WTC11 (cell line): ENCODE measurements around the gene SPRR3. TPM values are rescaled to one million over a fixed set of nuclear protein-coding genes. Genes with fewer than 3 reads are reported as not detected.

ENCODE experiments used
- ATAC-seq: fragments of 200-7000 bp; cut with Tn5 transposase; 2 replicates; pipeline ENCODE4 v1.10.0; 2021; ENCODE audit warnings: mild to moderate bottlenecking, moderate library complexity
- CTCF ChIA-PET: fragments of 300-600 bp; sonication (Branson Sonifier 250); formaldehyde crosslinking; loops from one replicate; lab custom pipeline; 2021; ENCODE audit warnings: antibody characterized with exemption; lab: Charles Lee
- POLR2A ChIA-PET: fragments of 350-600 bp; sonication (Branson Sonifier 250); formaldehyde crosslinking; loops from one replicate; lab custom pipeline; 2021; ENCODE audit warnings: antibody characterized with exemption; lab: Charles Lee
- DNase-seq: peaks from one replicate; pipeline ENCODE4 v3.0.0; 2021; ENCODE audit warnings: low spot score
- H3K27ac Mint-ChIP-seq: 2 replicates; pipeline ENCODE4 v1.8.0; 2021; ENCODE audit warnings: mixed read lengths
- H3K27me3 Mint-ChIP-seq: 2 replicates; pipeline ENCODE4 v1.8.0; 2021; ENCODE audit warnings: low read depth, mild to moderate bottlenecking, moderate library complexity, mixed read lengths
- H3K36me3 Mint-ChIP-seq: 2 replicates; pipeline ENCODE4 v1.8.0; 2021; ENCODE audit warnings: mixed read lengths
- H3K4me1 Mint-ChIP-seq: 2 replicates; pipeline ENCODE4 v1.8.0; 2022; ENCODE audit warnings: mixed read lengths
- H3K4me3 Mint-ChIP-seq: 2 replicates; pipeline ENCODE4 v1.8.0; 2021; ENCODE audit warnings: mild to moderate bottlenecking, moderate library complexity, mixed read lengths
- H3K9me3 Mint-ChIP-seq: 2 replicates; pipeline ENCODE4 v1.8.0; 2021; ENCODE audit warnings: mixed read lengths
- ATF1 ChIP-seq: sonication (generic); formaldehyde crosslinking; IDR thresholded peaks from 2 replicates; pipeline ENCODE4 v1.8.1; 2023; ENCODE audit warnings: mild to moderate bottlenecking, moderate library complexity, missing genetic modification reagents
- CREM ChIP-seq: sonication (generic); formaldehyde crosslinking; IDR thresholded peaks from 2 replicates; pipeline ENCODE4 v1.8.1; 2022; ENCODE audit warnings: mild to moderate bottlenecking, missing genetic modification reagents, moderate library complexity
- ELF4 ChIP-seq: sonication (generic); formaldehyde crosslinking; IDR thresholded peaks from 2 replicates; pipeline ENCODE4 v1.8.1; 2022; ENCODE audit warnings: low read depth, mild to moderate bottlenecking, moderate library complexity, missing genetic modification reagents
- EMX1 ChIP-seq: fragments of 250-450 bp; sonication (Bioruptor Pico); IDR thresholded peaks from 2 replicates; pipeline ENCODE4 v1.8.0; 2021; ENCODE audit warnings: mild to moderate bottlenecking
- ETV6 ChIP-seq: sonication (generic); formaldehyde crosslinking; IDR thresholded peaks from 2 replicates; pipeline ENCODE4 v1.8.1; 2022; ENCODE audit warnings: mild to moderate bottlenecking, missing genetic modification reagents
- FOXK1 ChIP-seq: sonication (generic); formaldehyde crosslinking; IDR thresholded peaks from 2 replicates; pipeline ENCODE4 v1.8.0; 2022; ENCODE audit warnings: mild to moderate bottlenecking, moderate library complexity, missing genetic modification reagents
- GABPB1 ChIP-seq: sonication (generic); formaldehyde crosslinking; IDR thresholded peaks from 2 replicates; pipeline ENCODE4 v1.8.1; 2023; ENCODE audit warnings: mild to moderate bottlenecking, missing genetic modification reagents
- GRHL2 ChIP-seq: fragments of 250-450 bp; sonication (Bioruptor Pico); IDR thresholded peaks from 2 replicates; pipeline ENCODE4 v1.8.0; 2022; ENCODE audit warnings: mild to moderate bottlenecking, moderate library complexity; ENCODE audit not compliant: insufficient replicate concordance, severe bottlenecking
- IRF2 ChIP-seq: sonication (generic); formaldehyde crosslinking; IDR thresholded peaks from 2 replicates; pipeline ENCODE4 v1.8.0; 2022; ENCODE audit warnings: low read depth, missing genetic modification reagents, borderline replicate concordance
- MYBL2 ChIP-seq: sonication (generic); formaldehyde crosslinking; IDR thresholded peaks from 2 replicates; pipeline ENCODE4 v1.8.1; 2023; ENCODE audit warnings: mild to moderate bottlenecking, moderate library complexity, missing genetic modification reagents
- RORB ChIP-seq: fragments of 250-450 bp; sonication (Bioruptor Pico); IDR thresholded peaks from 2 replicates; pipeline ENCODE4 v1.9.0; 2021; ENCODE audit warnings: mild to moderate bottlenecking
- SMAD4 ChIP-seq: sonication (generic); formaldehyde crosslinking; IDR thresholded peaks from 2 replicates; pipeline ENCODE4 v1.8.0; 2022; ENCODE audit warnings: mild to moderate bottlenecking, missing genetic modification reagents
- ZNF219 ChIP-seq: sonication (generic); formaldehyde crosslinking; IDR thresholded peaks from 2 replicates; pipeline ENCODE4 v1.8.0; 2023; ENCODE audit warnings: missing genetic modification reagents, mild to moderate bottlenecking, borderline replicate concordance
- total RNA-seq: library from RNA; stranded (reverse); gene quantifications from 3 replicates; pipeline ENCODE4 v1.2.3, GENCODE V29; 2021
- TF ChIP-seq, protein P1 (sequence below): sonication (generic); formaldehyde crosslinking; IDR thresholded peaks from 2 replicates; pipeline ENCODE4 v1.8.1; 2023; ENCODE audit warnings: mild to moderate bottlenecking, missing genetic modification reagents, borderline replicate concordance
- TF ChIP-seq, protein P2 (sequence below): fragments of 250-450 bp; sonication (Bioruptor Pico); IDR thresholded peaks from 2 replicates; pipeline ENCODE4 v1.8.0; 2021; ENCODE audit warnings: mild to moderate bottlenecking
- TF ChIP-seq, protein P3 (sequence below): fragments of 250-450 bp; sonication (Bioruptor Pico); conservative IDR thresholded peaks from 2 replicates; pipeline ENCODE4 v1.9.0; 2021; ENCODE audit warnings: mild to moderate bottlenecking
- TF ChIP-seq, protein P4 (sequence below): sonication (generic); formaldehyde crosslinking; IDR thresholded peaks from 2 replicates; pipeline ENCODE4 v1.8.1; 2022; ENCODE audit warnings: mild to moderate bottlenecking, moderate library complexity, missing genetic modification reagents
- TF ChIP-seq, protein P5 (sequence below): sonication (generic); formaldehyde crosslinking; IDR thresholded peaks from 2 replicates; pipeline ENCODE4 v1.8.1; 2023; ENCODE audit warnings: mild to moderate bottlenecking, missing genetic modification reagents
- TF ChIP-seq, protein P6 (sequence below): sonication (generic); formaldehyde crosslinking; IDR thresholded peaks from 2 replicates; pipeline ENCODE4 v1.8.0; 2022; ENCODE audit warnings: mild to moderate bottlenecking, missing genetic modification reagents

SPRR3 gene
- total RNA-seq, 1 experiment from 2014 or later: not detected

DNA sequence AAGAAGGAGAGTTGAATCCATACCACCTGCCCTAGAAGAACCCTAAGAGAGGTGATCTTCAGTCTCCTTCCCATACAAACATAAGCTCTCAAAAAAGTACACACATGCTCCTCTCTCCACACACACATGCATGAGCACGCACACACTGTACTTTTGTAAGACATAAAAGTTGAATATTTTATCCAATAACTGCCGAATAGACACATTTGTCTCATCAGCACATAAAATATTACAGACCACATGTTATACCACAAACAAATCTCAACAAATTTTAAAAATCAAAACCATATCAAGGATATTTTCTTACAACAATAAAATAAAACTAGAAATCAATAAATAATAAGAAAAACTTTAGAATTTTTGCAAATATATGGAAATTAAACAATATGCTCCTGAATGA, 15.0 kb upstream of the SPRR3 start (continued):
- TF ChIP-seq IRF2 (no peak), EMX1 (CRISPR knock-in tag) (no peak)
- TF ChIP-seq, protein P1, sequence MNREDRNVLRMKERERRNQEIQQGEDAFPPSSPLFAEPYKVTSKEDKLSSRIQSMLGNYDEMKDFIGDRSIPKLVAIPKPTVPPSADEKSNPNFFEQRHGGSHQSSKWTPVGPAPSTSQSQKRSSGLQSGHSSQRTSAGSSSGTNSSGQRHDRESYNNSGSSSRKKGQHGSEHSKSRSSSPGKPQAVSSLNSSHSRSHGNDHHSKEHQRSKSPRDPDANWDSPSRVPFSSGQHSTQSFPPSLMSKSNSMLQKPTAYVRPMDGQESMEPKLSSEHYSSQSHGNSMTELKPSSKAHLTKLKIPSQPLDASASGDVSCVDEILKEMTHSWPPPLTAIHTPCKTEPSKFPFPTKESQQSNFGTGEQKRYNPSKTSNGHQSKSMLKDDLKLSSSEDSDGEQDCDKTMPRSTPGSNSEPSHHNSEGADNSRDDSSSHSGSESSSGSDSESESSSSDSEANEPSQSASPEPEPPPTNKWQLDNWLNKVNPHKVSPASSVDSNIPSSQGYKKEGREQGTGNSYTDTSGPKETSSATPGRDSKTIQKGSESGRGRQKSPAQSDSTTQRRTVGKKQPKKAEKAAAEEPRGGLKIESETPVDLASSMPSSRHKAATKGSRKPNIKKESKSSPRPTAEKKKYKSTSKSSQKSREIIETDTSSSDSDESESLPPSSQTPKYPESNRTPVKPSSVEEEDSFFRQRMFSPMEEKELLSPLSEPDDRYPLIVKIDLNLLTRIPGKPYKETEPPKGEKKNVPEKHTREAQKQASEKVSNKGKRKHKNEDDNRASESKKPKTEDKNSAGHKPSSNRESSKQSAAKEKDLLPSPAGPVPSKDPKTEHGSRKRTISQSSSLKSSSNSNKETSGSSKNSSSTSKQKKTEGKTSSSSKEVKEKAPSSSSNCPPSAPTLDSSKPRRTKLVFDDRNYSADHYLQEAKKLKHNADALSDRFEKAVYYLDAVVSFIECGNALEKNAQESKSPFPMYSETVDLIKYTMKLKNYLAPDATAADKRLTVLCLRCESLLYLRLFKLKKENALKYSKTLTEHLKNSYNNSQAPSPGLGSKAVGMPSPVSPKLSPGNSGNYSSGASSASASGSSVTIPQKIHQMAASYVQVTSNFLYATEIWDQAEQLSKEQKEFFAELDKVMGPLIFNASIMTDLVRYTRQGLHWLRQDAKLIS: no peak

DNA sequence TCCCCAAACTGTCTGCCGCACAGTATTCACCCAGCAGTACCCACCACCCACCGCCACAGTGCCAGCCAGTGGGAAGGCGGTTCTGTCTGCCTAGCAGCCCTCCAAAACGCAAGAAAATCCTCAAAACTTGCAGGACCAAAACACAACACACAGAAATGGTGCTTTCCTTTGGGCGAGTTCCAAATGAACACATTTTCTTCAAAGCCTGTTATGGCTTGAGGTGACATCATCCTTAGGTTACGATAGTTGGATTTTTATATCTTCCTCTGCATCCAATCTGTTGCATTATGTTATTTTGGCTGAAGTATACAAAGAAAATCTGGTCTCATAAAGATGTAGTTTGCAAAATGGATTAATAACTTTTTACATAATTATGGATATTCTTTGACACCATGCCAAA, 8.4 kb upstream of the SPRR3 start:
- Mint-ChIP-seq H3K4me3 (no peak overlapping the region), H3K9me3 (peaks cover 16% of the 10 kb centered on the region), H3K4me1 (peaks cover 12% of the 10 kb centered on the region), H3K27me3 (peaks cover 2% of the 10 kb centered on the region; the same call in 1 of the 2 replicates), H3K27ac (no peak overlapping the region), H3K36me3 (peaks cover 6% of the 10 kb centered on the region; the same call in 1 of the 2 replicates)
- DNase-seq (no peak), ATAC-seq (no peak)
- TF ChIP-seq MYBL2 (CRISPR knock-in tag): no peak
- no peak for TF ChIP-seq ETV6 (CRISPR knock-in tag)
- ChIA-PET POLR2A (no interaction called here), CTCF (no interaction called here)

DNA sequence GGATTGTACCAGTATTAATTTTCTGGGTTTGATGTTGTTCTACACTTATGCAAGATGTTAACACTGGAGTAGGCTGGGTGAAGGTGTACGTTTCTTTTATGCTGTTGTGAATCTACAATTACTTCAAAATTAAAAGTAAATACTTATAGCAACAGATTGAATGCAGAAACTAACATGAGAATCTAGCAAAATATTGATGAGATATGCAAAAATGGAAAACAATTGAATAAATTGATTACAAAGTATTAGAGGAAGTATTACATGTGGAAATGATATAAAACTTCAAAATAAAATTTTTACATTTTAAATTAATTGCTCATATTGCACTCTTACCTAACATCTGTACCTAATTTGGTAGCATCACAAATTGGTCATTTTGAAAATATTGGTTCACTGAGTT, 5.7 kb upstream of the SPRR3 start:
- Mint-ChIP-seq H3K27ac (no peak overlapping the region), H3K4me1 (peaks cover 12% of the 10 kb centered on the region), H3K27me3 (no peaks in the 10 kb centered on the region), H3K36me3 (peaks cover 6% of the 10 kb centered on the region; the same call in 1 of the 2 replicates), H3K4me3 (no peak overlapping the region), H3K9me3 (peaks cover 20% of the 10 kb centered on the region)
- ChIA-PET CTCF (interaction anchor here (1.0 kb wide), 1 partner anchor 16 kb away, joined by 4 read pairs; no protein-coding TSS in a partner anchor), POLR2A (no interaction called here)
- DNase-seq (no peak), ATAC-seq (no peak)
- TF ChIP-seq, protein P2, sequence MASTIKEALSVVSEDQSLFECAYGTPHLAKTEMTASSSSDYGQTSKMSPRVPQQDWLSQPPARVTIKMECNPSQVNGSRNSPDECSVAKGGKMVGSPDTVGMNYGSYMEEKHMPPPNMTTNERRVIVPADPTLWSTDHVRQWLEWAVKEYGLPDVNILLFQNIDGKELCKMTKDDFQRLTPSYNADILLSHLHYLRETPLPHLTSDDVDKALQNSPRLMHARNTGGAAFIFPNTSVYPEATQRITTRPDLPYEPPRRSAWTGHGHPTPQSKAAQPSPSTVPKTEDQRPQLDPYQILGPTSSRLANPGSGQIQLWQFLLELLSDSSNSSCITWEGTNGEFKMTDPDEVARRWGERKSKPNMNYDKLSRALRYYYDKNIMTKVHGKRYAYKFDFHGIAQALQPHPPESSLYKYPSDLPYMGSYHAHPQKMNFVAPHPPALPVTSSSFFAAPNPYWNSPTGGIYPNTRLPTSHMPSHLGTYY: no peak
- TF ChIP-seq, protein P1: no peak
- TF ChIP-seq ETV6 (CRISPR knock-in tag) (no peak), CREM (CRISPR knock-in tag) (no peak), ELF4 (no peak), ATF1 (CRISPR knock-in tag) (no peak), GABPB1 (CRISPR knock-in tag) (no peak), ZNF219 (CRISPR knock-in tag) (no peak), IRF2 (no peak), GRHL2 (CRISPR knock-in tag) (no peak), RORB (CRISPR knock-in tag) (no peak), FOXK1 (CRISPR knock-in tag) (no peak), SMAD4 (CRISPR knock-in tag) (no peak)
- TF ChIP-seq, protein P3, sequence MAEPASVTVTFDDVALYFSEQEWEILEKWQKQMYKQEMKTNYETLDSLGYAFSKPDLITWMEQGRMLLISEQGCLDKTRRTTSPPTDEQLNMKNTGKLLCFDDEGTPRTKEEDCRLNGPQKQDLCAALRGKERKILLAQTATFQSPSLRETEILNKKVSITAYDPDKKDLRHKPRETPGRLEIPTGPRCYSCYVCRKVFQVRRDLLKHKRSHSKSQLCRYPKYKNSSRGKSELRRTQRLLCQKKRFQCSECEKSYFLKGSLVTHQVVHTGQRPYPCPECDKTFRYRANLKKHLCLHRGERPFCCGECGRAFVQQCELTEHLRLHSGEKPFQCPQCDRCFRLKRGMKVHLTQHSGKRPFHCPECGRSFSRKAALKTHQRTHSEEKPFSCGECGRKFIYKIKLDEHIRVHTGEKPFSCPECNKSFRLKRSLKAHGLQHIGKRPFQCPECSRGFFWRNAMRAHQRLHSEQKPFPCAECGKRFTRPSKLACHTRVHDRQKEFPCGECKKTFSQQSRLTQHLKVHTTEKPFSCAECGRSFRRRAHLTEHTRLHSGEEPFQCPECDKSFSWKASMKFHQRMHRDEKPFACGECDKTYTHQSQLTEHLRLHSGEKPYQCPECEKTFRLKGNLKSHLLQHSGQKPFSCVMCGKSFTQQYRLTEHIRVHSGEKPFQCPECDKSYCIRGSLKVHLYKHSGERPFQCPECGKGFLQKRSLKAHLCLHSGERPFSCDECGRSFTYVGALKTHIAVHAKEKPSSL (CRISPR knock-in tag): no peak
- TF ChIP-seq, protein P4, sequence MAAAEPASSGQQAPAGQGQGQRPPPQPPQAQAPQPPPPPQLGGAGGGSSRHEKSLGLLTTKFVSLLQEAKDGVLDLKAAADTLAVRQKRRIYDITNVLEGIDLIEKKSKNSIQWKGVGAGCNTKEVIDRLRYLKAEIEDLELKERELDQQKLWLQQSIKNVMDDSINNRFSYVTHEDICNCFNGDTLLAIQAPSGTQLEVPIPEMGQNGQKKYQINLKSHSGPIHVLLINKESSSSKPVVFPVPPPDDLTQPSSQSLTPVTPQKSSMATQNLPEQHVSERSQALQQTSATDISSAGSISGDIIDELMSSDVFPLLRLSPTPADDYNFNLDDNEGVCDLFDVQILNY (CRISPR knock-in tag): no peak
- TF ChIP-seq, protein P5, sequence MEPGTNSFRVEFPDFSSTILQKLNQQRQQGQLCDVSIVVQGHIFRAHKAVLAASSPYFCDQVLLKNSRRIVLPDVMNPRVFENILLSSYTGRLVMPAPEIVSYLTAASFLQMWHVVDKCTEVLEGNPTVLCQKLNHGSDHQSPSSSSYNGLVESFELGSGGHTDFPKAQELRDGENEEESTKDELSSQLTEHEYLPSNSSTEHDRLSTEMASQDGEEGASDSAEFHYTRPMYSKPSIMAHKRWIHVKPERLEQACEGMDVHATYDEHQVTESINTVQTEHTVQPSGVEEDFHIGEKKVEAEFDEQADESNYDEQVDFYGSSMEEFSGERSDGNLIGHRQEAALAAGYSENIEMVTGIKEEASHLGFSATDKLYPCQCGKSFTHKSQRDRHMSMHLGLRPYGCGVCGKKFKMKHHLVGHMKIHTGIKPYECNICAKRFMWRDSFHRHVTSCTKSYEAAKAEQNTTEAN (CRISPR knock-in tag): no peak
- TF ChIP-seq, protein P6, sequence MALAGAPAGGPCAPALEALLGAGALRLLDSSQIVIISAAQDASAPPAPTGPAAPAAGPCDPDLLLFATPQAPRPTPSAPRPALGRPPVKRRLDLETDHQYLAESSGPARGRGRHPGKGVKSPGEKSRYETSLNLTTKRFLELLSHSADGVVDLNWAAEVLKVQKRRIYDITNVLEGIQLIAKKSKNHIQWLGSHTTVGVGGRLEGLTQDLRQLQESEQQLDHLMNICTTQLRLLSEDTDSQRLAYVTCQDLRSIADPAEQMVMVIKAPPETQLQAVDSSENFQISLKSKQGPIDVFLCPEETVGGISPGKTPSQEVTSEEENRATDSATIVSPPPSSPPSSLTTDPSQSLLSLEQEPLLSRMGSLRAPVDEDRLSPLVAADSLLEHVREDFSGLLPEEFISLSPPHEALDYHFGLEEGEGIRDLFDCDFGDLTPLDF (CRISPR knock-in tag): no peak
